Measurements from ENCODE around the gene CGN.

The CGN gene

GRCh38 chr1:151510957-151511635 lies at the start of gene CGN (continued):
- TF ChIP-seq ZNF510 (tag by site-specific recombination; IDR thresholded peaks at IDR 0.05; ENCODE audit: insufficient replicate concordance) (no peak), ZBTB11 (tag by site-specific recombination; conservative IDR thresholded peaks at IDR 0.05; ENCODE audit: low read depth) (no peak), ZNF670 (tag by site-specific recombination; IDR thresholded peaks at IDR 0.05; ENCODE audit: low read depth) (no peak), SP3 (tag by site-specific recombination; IDR thresholded peaks at IDR 0.05) (peak; percentile 85), KLF8 (tag by site-specific recombination; IDR thresholded peaks at IDR 0.05) (peak; percentile 77), ZNF518A (tag by site-specific recombination; conservative IDR thresholded peaks at IDR 0.05; ENCODE audit: low read depth) (no peak), BCL11A (tag by site-specific recombination; IDR thresholded peaks at IDR 0.05; ENCODE audit: low read depth) (no peak), SP2 (tag by site-specific recombination; IDR thresholded peaks at IDR 0.05) (peak; percentile 96), ZSCAN4 (tag by site-specific recombination; IDR thresholded peaks at IDR 0.05) (no peak), ZNF610 (tag by site-specific recombination; IDR thresholded peaks at IDR 0.05; ENCODE audit: borderline replicate concordance) (no peak), ZNF146 (tag by site-specific recombination; IDR thresholded peaks at IDR 0.05) (0 out of 2 replicates have a peak, but pooled peaks have one; percentile 13), ZFHX2 (tag by site-specific recombination; conservative IDR thresholded peaks at IDR 0.05) (peak; percentile 59), ZNF530 (tag by site-specific recombination; IDR thresholded peaks at IDR 0.05; ENCODE audit: low read depth) (no peak), ZBTB49 (tag by site-specific recombination; IDR thresholded peaks at IDR 0.05; ENCODE audit: low read depth) (no peak), ZNF777 (tag by site-specific recombination; IDR thresholded peaks at IDR 0.05; ENCODE audit: borderline replicate concordance) (no peak; the same call in 1 of the 2 replicates), ZNF549 (tag by site-specific recombination; IDR thresholded peaks at IDR 0.05) (no peak), ZNF211 (tag by site-specific recombination; IDR thresholded peaks at IDR 0.05; ENCODE audit: low read depth) (no peak), ZNF341 (tag by site-specific recombination; IDR thresholded peaks at IDR 0.05; ENCODE audit: low read depth) (no peak; the same call in 1 of the 2 replicates), ZBTB21 (tag by site-specific recombination; IDR thresholded peaks at IDR 0.05) (peak; percentile 76), ZNF544 (tag by site-specific recombination; IDR thresholded peaks at IDR 0.05) (no peak), ZNF398 (tag by site-specific recombination; IDR thresholded peaks at IDR 0.05) (peak; percentile 63; the same call in 1 of the 2 replicates), PRDM6 (tag by site-specific recombination; IDR thresholded peaks at IDR 0.05) (no peak), ZNF426 (tag by site-specific recombination; IDR thresholded peaks at IDR 0.05) (no peak)

All from HEK293 (cell line).